Stimulated activated CD8-positive, alpha-beta memory T cell treated with anti-CD3 and anti-CD28 coated beads, Interleukin-7, amount 100 ng/mL, for 4 hours (primary cell): ENCODE data around the gene DIDO1.
"Not testable (repeated sequence)": the region's sequence is repeated elsewhere in the genome, so short reads cannot be mapped to it uniquely, and the experiment has no call there.

Experiments used
- DNase-seq, 2 donors: peaks; one replicate each; pipeline ENCODE4 v3.0.0-alpha.2; 2020; ENCODE audit warnings: low read depth in 2 of 2

The DIDO1 gene

DNA sequence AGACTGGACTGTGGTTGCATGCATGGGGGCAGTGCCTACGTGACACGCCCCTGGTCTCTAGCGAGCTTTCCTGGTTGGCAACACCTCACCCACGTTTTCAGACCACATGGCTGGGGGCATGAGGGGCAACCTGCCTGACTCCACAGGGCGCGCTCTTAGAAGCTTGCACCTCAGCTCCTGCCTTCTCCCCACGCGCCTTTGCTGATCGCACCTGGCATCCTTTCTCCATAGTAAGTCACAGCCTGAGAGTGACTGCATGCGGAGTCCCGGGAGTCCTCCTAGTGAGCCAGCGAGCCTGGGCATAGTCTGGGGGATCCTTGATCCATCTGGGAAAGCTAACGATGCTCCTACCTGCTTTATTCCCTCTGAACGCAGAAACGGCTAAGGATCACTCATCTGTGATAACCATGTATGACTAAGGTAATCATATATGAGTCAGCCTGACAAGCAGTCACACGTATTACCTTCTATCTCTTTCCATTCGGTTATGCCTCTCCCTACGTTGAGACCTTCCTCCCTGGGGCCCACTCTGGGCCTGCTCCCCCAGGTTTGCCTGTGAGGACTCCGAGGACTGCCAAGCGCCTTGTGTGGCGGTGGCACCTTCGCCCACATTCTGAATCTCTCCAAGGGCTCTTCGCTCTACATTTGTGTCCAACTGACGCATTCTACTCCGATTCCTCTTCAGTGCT is 69.2 kb downstream of the DIDO1 start:
- no peak for DNase-seq

DNA sequence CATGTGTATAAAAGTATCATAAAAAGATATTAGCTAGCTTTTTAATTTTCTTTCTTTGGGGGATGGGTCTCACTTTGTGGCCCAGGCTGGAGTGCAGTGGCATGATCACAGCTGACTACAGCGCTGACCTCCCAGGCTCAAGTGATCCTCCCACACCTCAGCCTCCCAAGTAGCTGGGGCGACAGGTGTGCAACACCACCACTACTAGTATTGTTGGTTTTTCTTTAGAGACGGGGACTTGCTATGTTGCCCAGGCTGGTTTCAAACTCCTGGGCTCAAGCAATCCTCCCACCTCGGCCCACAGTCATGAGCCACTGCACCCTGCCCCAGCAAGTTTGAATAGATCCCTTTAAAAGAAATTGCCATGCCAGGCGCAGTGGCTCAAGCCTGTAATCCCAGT is 71.2 kb downstream of the DIDO1 start:
- DNase-seq: no peak

- DNase-seq: no peak
Measured at GRCh38 chr20:62854121-62854520, 72.2 kb downstream of the DIDO1 start.

GRCh38 chr20:62853304-62853703 is 73.0 kb downstream of the DIDO1 start:
- not testable (repeated sequence) for DNase-seq

- DNase-seq: no peak
Measured at GRCh38 chr20:62852841-62853240, 73.5 kb downstream of the DIDO1 start.

- no peak for DNase-seq
Measured at GRCh38 chr20:62852196-62852595, 74.1 kb downstream of the DIDO1 start.

DNA sequence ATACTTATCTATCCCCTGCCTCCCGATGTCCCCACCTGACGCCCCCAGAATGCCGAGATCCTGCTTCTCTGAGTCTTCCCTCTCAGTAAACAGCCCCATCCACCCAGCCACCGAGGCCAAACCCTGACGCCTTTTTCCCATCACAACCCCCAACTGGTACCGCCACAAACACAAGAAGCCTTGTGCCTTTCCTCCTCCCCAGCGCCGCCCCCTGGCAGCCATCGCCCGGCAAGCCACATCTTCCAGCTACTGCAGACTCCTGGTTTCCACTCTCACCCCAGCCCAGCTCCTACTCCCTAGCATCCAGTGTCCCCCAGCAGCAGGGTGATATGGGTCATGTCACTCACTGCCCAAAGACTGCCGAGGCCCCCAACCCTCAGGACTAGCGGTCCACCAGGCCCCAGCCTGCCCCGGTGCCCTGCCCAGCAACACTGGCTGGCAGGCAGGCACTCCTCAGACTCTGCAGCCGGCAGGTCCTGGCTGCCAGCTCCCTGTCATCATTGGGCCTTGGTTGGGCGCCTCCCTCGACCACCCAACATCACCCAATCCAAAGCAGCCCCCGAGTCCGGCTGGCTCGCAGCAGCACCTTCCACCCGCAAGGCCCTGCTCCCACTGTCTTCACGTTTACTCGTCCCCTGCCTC is 75.9 kb downstream of the DIDO1 start:
- no peak for DNase-seq

GRCh38 chr20:62849431-62849830 is 76.9 kb downstream of the DIDO1 start:
- DNase-seq: no peak

GRCh38 chr20:62848917-62849316 is 77.4 kb downstream of the DIDO1 start:
- DNase-seq: not testable (repeated sequence)

DNA sequence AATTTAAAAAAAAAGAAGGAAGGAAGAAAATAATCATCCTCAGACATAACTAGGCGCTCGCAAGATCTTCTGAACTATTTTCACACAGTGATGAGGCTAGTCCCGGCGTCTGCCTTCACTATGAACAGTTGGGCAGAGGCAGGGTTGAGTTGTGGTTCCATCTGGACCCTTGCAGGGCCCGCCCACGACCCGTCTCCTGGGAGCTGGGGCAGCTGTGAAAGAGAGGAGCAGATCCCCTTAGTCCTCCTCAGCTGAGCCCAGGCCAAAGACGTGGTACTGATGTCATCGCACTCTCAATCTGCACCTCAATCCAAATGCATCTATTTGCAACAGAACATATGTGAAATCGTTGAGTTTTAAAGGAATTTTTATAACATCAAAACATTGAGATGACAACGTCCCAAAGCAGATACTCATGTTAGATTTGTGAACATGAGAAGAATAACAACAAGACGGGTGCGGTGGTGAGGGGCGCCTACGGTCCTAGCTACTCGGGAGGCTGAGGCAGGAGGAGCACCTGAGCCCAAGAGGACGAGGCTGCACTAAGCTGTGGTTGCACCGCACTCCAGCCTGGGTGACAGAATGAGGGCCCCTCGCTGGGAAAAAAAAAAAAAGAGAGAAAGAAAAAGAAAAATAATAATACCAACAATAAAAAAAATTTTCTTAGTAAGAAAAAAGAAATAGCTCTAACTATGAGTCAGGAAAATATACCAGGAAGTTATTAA is 80.0 kb downstream of the DIDO1 start:
- no peak for DNase-seq

- DNase-seq: no peak
Measured at GRCh38 chr20:62845416-62846160, 80.7 kb downstream of the DIDO1 start.

- no peak for DNase-seq
Measured at GRCh38 chr20:62844182-62844581, 82.1 kb downstream of the DIDO1 start.

DNA sequence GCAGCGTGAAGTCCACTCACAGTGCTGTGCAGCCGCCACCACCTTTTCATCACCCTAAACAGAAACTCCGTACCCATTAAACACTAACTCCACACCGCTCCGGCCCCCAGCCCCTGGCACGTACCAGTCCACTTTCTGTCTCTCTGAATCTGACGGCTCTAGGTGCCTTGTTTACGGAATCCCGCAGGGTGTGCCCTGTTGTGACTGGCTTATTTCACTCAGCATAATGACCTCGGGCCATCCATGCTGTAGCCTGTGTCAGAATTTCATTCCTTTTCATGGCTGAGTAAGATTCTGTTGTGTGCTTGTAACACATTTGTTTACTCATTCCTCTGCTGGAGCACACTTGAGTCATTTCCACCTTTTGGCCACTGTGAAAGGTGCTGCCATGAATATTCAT is 82.6 kb downstream of the DIDO1 start:
- DNase-seq: no peak

DNA sequence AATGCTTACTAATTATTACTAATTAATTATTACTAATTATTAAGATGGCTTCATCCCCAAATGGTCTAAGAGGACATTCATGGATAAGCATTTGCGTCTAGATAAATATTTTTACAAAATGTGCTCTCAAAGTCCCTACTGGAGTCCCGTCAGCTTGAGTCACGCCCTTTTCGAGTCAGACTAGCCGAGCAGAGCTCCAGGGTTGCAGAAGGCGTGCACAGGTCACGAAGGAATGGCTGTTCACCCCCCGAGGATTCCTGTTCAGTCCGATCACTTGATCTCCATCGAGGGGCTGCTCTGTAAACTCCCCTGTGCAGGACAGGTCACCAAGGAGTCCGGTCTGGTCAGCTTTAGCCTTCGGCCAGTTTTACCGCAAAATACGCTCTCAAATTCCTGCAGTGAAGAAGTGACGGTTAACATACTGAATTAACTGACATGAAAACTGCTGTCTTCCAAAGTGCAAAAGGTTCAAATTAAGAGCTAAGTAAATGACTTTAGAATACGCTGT is 84.5 kb downstream of the DIDO1 start:
- no peak for DNase-seq

DNA sequence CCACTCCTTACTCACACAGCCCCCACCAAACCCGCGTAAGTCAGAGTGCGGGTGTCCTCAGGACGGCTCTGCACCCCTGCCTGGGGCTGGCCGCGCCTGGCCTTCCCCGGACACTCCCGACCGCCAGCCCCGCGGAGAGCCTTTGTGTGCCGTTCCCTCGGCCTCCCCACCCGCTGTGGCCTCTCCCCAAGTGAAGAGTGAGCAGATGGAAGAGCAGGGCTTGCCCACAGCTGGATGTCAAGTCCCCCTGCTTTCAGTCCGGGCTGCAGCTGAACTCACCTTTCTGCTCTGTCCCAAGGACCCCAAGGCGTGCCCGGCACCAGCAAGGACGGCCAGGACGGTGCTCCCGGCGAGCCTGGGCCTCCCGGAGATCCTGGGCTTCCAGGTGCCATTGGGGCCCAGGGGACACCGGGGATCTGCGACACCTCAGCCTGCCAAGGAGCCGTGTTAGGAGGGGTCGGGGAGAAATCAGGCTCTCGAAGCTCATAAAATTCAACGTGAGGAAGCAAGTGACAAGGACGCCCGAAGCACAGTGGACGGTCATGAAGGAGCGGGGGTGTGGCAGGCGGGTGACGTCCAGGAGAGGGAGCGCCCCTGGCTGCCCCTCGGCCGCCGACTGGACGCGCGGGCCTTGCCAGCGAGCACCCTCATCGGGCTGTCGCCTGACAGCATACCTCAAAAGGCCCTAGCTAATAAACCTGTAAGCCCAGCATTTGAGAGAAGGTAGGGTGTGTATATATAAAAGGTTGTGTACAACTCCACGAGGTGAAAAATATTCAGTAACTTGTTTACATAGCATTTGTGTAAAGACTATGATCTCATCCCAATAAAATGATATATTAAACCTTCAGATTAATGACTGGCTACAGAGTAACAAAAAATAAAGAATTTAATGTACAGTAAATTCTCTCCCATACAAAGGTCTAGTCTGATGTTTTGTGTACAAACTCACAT is 85.8 kb downstream of the DIDO1 start:
- DNase-seq: no peak

DNA sequence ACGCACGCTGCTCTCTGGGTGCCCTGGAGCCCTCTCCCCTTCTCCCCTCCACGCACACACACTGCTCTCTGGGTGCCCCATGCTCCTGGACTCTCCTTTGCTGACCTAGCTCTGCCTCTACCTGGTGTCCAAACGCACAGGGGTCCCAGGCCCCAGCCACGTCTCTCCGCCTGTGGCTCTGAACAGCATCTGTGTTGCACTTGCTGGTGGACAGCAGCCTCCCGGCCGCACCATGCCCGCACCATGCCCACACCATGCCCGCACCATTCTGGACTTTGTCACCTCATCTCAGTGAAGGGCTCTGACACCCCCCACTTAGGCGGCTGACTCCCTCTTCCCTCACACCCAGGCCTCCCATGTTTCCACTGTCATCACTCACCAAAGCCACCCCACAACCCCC is 86.5 kb downstream of the DIDO1 start:
- DNase-seq: no peak

- DNase-seq: no peak
Measured at GRCh38 chr20:62839261-62839660, 87.0 kb downstream of the DIDO1 start.

- DNase-seq: no peak
Measured at GRCh38 chr20:62838128-62838891, 88.0 kb downstream of the DIDO1 start.

- DNase-seq: no peak
Measured at GRCh38 chr20:62837790-62838127, 88.5 kb downstream of the DIDO1 start.

- no peak for DNase-seq
Measured at GRCh38 chr20:62836967-62837490, 89.3 kb downstream of the DIDO1 start.
